Thyroid gland (tissue), 4 donors: Measurements from ENCODE around the gene PIP4K2A.

Experiments
- CTCF ChIP-seq, 6 experiments: fragments of 200-600 bp in 3 of 6; fragments of 450-650 bp in 3 of 6; sonication (generic) in 3 of 6; IDR thresholded peaks; one replicate each; pipeline ENCODE4 v1.5.1; 2016 to 2019; ENCODE audit warnings: antibody characterized with exemption in 6 of 6, mild to moderate bottlenecking in 2 of 6, inconsistent platforms in 1 of 6, moderate library complexity in 1 of 6
- POLR2A ChIP-seq, 2 donors: fragments of 450-650 bp; IDR thresholded peaks; one replicate each; pipeline ENCODE4 v1.6.1; 2017; ENCODE audit warnings: antibody characterized with exemption in 2 of 2, mild to moderate bottlenecking in 2 of 2, moderate library complexity in 1 of 2

DNA sequence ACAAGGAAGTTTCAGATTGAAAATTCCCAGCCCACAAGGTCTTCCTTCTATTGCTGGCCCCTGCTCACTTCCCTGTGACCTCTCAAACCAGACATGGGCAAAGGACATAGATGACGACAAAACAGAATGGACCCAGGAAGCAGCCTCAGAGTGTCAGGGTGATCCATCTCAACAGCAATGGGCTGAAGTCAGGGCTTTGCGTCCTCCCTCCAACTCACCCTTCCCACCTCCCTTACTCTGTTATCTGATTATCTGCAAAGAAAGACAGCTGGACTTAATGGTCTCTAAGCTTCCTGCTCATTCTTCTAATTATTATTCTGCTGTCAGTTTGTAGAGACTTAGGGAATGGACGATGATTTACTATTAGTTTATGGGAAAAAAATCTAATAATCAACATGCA lies 115.9 kb downstream of the PIP4K2A start:
- no peak for TF ChIP-seq CTCF (IDR thresholded peaks at IDR 0.05)
- TF ChIP-seq POLR2A (IDR thresholded peaks at IDR 0.05) = no peak
